T follicular helper cell (primary cell): ENCODE results near the gene ALOX12.
"Not testable (repeated sequence)": the region's sequence is repeated elsewhere in the genome, so short reads cannot be mapped to it uniquely, and the experiment has no call there.

Experiments used
- DNase-seq: peaks from one replicate; pipeline ENCODE4 v3.0.0-alpha.2; 2020; ENCODE audit warnings: low read depth
- total RNA-seq, 2 experiments: gene quantifications; one replicate each; lab custom pipeline; 2026; lab: John Stamatoyannopoulos, UW

Gene ALOX12, protein sequence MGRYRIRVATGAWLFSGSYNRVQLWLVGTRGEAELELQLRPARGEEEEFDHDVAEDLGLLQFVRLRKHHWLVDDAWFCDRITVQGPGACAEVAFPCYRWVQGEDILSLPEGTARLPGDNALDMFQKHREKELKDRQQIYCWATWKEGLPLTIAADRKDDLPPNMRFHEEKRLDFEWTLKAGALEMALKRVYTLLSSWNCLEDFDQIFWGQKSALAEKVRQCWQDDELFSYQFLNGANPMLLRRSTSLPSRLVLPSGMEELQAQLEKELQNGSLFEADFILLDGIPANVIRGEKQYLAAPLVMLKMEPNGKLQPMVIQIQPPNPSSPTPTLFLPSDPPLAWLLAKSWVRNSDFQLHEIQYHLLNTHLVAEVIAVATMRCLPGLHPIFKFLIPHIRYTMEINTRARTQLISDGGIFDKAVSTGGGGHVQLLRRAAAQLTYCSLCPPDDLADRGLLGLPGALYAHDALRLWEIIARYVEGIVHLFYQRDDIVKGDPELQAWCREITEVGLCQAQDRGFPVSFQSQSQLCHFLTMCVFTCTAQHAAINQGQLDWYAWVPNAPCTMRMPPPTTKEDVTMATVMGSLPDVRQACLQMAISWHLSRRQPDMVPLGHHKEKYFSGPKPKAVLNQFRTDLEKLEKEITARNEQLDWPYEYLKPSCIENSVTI
- total RNA-seq, result 0 reads per million in 2 experiments

DNA sequence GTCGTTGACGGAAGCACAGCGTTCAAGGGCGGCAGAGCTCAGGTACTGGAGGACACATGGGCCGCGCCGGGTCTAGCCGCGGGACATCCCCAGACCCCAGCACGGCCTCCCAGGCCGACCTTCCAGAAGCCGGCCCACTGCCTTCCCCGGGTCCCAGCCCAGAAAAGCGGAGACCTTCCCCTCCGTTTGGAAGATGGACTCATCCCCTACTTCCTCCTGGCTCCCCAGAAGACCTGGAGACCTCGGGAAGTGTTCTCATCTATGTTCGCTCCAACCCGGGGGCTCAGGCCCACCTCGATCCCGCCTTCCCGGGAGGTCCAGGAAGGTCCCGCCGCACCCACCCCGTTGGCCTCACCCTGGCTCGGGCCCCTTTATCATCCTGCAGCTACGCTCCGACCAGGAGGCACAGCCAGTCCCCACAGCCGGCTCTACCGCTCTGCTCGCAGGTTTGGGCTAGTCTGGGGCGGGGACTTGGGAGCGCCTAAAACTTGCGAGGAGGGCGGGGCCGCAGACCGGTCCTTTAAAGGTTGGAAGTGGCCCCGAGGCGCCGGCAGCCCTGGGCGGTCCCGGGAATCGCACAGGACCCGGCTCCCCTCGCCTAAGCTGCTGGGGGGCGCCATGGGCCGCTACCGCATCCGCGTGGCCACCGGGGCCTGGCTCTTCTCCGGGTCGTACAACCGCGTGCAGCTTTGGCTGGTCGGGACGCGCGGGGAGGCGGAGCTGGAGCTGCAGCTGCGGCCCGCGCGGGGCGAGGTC, at the start of gene ALOX12:
ALOX12 (plus strand) TSS at position 550 of the 756 bp plus-strand sequence; CDS start at position 619, 69 bp downstream.
- no peak for DNase-seq

DNA sequence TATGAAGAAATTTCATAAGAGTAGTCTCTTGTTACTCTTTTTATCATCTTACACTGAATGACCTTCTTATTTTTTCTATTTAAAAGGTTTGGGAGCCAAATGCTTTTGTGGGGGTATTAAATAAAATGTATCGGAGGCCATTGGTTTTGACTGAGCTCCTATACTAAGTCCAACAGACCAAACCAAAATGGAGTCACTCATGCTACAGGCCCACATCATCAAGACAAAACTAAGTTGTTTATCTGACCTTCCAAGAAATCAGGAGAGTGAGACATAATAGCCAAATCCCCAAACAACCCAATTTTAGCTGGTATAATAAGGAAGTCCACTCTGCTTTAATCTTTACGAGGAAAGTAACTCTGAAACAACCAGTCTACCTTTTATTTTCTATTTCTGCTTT, 48.1 kb upstream of the ALOX12 start:
- DNase-seq, result no peak

DNA sequence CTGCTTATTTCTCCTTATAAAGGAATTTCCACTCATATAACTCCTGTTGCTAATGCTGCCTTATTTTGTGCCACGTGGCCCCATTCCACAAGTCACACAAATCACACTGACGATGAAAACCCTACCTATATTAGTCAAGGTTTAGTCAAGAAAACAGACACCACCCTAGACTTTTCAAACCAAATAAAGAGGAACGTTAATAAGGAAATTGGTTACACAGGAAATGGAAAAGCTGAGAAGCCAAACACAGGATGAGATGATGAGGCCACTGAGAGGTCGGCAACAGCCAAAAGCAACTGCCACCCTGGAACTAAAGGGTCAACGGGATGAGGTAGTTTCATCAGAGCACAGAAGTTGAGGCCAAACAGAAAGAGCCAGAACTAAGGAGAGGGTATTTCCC, 47.3 kb upstream of the ALOX12 start:
- no peak for DNase-seq

DNA sequence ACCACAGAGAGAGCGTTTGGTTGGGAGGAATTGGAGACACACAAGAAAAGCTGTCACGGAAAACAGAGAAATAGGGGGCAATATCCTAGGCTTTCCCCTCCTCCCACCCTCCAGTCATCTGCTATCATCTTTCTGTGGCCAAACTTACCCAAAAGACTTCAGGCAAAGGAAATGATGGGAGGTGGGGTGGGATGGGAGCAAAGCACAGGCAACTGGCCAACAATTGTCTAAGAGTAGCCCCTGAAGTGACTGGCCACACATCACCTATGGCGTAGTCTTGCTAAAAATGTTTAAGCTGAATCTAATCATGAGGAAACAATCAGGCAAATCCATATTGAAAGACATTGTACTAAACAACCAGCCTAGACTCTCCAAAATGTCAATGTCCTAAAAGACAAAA, 46.9 kb upstream of the ALOX12 start:
- DNase-seq, result no peak

DNA sequence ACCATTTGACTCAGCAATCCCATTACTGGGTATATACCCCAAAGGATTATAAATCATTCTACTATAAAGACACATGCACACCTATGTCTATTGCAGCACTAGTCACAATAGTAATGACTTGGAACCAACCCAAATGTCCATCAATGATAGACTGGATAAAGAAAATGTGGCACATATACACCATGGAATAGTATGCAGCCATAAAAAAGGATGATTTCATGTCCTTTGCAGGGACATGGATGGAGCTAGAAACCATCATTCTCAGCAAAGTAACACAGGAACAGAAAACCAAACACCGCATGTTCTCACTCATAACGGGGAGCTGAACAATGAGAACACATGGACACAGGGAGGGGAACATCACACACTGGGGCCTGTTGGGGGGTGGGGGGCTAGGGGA, 44.9 kb upstream of the ALOX12 start:
- DNase-seq, result not testable (repeated sequence)

DNA sequence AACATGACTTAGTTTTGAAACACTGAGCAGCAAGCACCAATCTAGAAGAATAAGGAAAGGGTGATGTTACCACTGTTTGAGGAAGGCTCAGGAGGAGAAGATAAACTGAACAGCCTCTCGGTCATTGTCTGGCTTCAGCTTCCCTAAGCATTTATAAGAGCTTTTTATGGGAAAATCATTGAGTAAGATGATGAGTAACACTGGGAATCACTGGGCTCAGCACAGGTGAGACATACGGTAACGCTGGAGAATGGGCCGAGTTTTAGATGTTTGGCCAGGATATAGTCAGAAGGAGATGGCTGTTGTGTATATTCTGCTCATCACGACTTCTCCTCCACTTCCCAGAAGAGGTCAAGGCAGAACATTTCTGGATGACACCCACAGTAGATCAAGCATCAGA, 42.2 kb upstream of the ALOX12 start:
- DNase-seq, result no peak

DNA sequence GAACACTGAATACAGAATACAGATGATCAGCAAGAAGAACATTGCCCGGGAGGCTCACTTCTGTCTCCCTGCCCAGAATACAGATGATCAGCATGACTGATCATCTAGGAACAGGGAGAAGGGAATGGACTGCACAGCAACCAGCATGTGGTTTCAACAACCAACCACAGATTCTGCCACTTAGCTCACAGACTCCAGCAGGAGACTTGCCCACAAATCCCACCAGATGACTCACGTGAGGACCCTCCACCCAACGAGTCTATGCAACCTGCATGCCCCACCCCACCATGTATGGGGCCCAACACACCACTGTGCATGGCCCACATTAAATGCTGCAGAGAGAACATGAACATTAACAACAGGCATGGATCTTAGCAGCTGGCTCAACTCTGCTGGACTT, 36.1 kb upstream of the ALOX12 start:
- DNase-seq, result no peak

DNA sequence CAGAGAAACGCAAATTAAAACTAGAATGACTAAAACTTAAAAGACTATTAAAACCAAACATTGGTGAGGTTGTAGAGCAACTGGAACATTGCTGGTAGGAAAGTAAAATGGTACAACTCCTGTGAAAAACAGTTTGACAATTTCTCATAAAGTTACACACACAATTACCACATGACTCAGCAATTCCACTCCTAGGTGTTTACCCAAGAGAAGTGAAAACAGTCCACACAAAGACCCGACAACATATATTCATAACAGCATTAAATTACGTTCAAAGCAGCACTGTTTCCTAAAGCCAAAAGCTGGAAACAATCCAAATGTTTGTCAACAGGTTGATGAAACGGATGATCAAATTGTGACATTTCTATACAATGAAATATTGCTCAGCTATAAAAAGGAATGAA, 26.5 kb upstream of the ALOX12 start:
- DNase-seq, result no peak

DNA sequence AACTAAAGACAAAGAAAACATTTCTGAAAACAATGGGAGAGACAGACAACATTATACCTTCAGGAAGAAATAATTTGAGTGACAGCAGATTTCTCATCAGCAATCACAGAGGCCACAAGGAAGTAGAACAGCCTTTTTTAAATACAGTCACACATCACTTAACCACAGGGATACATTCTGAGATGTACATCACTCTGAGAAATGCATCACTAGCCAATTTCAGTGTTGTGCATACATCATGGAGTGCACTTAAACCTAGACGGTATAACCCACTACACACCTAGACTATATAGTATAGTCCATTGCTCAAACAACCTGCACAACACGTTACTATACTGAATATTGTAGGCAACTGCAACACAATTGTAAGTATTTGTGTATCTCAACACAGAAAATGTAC, 24.9 kb upstream of the ALOX12 start:
- DNase-seq, result no peak

DNA sequence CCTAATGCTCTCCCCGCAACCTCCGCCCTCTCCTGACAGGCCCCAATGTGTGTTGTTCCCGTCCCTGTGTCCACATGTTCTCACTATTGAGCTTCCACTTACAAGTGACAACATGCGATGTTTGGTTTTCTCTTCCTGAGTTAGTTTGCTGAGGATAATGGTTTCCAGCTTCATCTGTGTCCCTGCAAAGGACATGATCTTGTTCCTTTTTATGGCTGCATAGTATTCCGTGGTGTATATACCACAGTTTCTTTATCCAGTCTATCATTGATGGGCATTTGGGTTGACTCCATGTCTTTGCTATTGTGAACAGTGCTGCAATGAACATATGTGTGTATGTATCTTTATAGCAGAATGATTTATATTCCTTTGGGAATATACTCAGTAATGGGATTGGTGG, 16.4 kb upstream of the ALOX12 start:
- DNase-seq, result not testable (repeated sequence)

DNA sequence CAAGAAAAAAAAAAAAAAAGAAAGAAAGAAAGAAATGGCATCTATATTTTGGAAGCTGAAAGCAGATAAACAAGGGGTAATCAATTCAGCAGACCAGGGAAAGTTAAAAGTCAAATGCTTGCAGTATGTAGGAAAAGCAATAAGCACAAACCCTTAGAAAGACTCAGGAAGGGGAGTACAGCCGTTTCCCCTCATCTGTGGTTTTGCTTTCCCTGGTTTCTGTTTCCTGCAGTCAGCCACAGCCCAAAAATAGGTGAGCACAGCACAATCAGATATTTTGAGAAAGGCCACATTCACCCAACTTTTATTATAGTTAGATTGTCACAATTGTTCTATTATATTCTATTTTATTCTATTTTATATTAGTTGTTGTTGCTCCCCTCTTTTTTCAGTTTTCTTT, 14.4 kb upstream of the ALOX12 start:
- DNase-seq, result no peak

DNA sequence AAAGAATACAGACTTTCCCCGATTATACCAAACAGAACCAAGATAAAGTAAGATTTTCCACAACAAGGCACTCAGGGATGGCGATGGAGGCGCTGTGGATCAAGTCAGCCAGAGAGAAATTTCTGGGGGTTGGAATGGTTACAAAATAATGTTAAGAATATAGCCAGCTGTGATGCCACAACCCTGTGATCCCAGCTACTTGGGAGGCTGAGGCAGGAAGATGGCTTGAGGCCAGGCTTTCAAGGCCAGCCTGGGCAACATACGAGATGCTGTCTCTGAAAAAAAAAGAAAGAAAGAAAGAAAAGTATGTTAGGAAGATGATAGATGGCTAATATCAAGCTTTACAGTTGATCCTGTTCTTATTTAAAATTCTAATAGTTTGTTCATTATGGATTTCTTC, 10.6 kb upstream of the ALOX12 start:
- DNase-seq, result no peak

DNA sequence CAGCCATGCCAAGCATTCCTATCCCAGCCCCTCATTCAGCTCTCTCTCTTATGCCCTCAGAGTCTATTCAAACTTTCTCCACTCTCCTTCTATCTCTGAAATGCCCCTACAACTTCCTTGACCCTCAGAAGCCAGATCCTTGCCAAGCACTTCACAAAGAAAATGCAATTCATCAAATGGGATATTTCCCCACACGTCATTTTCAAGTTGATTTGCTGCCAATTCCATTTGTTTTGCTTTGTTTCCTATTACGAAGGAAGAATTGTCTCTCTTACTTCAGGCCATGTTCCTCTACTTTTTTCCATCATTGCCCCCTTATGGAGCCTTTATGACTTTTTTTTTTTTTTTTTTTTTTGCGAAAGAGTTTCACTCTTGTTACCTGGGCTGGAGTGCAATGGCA, 9.2 kb upstream of the ALOX12 start:
- DNase-seq, result no peak

DNA sequence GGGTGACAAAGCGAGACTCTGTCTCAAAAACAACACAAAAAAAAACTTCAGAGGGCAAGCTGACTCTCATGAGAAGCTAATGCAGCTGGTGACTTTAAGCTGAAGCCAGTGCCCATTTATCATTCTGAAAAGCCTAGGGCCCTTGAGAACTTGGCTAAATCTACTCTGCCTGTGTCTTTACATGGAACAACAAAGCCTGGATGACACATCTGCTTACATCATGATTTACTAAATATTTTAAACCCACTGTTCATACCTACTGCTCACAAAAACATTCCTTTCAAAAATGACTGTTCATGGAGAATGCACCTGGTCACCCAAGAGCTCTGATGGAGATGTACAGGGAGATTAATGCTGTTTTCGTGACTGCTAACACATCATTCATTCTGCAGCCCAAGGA, 6.1 kb upstream of the ALOX12 start:
- no peak for DNase-seq

DNA sequence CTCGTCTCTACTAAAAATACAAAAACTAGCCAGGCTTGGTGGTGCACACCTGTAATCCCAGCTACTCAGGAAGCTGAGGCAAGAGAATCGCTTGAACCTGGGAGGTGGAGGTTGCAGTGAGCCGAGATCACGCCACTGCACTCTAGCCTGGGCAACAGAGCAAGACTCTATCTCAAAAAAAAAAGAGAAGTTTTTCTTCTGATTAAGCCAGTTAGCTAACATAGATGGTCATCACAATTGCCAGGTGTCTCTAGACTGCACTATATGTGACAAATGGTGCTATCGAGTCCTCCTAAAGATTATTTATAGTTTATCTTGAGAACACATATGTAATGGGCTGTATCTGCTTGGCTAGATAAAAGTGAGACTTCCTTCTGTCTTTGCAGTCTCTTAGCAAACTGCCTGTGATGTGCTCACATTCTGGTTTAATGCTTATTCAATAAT, 2.2 kb upstream of the ALOX12 start:
- DNase-seq, result not testable (repeated sequence)

DNA sequence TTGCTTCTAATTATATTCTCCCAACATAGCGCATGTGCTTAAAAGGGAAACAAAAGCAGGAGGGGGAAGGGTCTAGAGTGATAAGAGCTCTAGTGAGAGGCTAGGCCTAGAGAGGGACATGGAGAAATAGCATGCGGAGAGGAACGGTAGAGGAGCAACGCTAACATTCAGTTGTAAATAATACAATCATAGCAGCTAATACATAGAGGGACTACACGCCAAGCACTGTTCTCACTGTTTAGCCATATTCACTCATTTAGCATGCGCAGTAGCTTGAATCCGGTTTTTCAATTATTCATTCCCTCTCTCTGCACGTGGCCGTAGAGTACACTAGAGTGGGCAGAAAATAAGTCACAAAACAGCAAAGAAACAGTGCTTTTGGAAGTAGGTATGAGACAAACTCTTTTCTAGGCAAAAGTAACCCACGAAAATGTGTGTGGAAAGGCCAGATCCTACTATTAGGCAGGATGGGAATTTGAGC, 1.7 kb upstream of the ALOX12 start:
- DNase-seq, result no peak

DNA sequence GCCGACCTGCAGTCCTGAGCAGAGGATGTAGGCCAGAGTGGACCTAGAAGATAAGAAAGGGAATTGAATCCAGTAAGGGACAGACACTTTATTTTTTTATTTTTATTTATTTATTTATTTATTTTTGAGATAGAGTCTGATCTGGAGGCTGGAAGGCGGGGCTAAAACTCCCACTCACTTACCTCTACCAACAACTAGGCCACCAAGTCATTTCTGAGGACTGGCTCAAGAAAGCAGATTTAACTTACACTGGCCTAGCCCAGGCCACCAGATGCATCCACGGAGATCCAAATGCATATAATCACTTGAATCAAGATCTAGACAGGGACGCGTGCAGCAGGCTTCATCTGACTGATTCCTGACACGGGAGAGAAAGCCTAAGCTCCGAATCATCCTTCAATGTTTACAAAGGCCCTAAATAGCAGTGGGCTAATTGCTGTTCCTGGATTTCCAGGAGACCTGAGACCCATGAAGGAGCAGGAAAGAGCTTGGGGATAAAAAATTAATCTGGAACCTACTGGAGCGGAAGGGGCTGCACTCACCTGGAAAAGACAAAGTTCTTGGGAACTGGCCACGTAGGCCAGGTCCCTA, 1.1 kb upstream of the ALOX12 start:
- DNase-seq, result no peak

DNA sequence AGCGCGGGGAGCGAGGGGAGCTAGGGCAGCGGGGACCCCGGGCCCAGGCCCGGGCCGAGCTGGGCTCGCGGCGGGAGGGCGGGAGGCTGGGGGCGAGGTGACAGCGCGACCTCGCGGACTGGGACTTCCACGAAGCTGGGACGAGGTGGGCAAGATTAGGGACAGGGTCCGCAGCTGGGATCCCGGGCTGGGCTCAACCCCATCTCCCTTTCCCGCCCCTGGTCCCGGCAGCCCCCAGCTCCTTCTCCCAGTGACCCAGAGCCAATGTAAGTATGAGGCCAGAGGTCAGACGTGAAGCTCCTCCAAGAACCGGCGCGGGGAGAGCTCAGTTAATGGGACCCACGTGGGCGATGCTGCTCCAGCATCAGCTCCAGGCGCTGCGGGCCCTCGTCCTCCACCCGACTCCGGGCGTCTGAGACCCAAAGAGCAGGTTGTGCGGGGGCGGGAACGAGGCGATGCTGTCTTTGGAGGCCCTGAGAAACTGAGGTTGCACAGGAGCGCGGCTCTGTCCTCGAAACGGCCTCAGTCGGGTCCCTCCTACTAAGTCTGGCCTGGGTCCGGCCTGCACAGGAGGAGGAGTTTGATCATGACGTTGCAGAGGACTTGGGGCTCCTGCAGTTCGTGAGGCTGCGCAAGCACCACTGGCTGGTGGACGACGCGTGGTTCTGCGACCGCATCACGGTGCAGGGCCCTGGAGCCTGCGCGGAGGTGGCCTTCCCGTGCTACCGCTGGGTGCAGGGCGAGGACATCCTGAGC, 585 bp downstream of the ALOX12 start:
- no peak for DNase-seq

DNA sequence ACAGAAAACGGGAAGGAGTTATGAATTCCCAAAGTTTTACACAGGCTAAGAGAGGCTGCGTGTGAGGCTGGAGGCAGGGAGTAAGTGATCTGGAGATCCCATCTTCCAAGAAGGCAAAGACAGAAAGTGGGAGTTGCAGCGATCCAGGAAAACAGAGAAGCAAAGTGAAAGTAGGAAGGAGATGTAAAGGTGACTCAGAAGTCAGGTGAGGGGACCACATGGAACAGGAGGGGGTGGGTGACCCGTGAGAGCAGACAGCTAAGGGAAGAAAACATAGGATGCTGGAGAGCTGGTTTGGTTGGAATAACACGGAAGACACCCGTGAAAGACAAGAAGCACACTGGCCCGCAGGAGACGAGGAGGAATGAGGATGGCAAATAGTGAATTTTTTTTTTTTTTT, 1.3 kb downstream of the ALOX12 start:
- no peak for DNase-seq

DNA sequence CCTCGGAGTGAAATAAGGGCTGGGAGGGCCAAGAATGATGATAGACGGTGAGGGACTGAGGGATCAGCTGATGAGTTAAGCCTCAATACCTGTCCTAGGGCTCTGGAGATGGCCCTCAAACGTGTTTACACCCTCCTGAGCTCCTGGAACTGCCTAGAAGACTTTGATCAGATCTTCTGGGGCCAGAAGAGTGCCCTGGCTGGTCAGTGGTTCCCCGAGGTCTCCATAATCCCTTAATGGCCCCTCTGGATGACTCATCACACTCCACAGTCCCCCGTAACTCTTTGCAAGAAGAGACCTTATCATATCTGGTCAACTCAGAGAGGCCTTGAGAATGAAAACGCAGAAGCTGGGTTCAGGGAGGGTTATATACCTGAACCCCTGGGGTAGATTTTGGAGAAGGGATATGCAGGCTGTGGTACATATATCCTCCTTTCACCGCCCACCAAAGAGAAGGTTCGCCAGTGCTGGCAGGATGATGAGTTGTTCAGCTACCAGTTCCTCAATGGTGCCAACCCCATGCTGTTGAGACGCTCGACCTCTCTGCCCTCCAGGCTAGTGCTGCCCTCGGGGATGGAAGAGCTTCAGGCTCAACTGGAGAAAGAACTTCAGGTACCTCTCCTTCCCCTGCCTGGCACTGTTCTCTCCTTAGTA, 3.1 kb downstream of the ALOX12 start:
- no peak for DNase-seq
